Inflammatory macrophage (primary cell): ENCODE data around the gene MST1.

ENCODE experiments used
- DNase-seq, 2 donors: peaks; one replicate each; pipeline ENCODE4 v3.0.0-alpha.2; 2020 to 2022

MST1 gene

DNA sequence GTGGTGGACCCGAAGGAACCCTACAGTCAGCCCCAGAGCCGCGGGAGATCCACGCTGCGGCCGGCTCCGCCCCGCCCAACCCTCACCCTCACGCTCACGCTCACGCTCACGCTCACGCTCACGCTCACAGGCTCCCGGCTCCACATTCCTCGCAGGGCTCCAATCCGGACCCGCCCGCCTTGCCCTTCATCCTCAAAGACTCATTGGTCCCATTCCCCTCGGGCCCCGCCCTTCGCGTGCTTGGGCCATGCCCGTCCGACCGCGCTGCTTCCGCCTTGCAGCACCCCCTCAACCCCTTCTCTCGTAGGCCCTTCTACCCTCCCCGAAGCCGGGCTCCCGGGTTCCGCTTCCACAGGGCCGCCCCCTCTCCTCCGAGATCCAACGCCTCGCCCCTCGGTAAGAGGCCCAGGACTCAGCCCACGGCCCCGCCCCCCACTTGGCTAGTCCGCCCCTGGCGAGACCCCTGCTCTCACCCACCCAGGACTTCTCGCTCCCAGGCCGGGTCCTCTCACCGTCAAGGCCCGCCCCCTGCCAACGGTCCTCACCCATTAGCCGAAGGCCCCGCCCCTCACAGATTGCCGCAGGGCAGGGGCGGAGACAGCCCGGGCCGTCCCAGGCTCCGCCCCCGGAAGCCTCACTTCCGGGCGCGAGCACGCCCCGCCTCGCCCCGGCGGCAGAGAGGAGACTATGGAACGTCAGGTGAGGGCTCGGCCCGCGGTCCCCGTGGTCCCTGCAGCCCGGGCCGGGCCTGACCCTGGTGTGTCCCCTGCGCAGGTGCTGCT is 15.4 kb downstream of the MST1 start, which contains the start of gene APEH:
Gene APEH, plus strand, starts transcription at position 637 of the 782 bp plus-strand sequence. Its CDS starts 51 bp downstream, at position 688.
- DNase-seq: peak; percentile 99

- DNase-seq: peak; percentile 28 to 31
Observed at GRCh38 chr3:49673121-49673714, 16.1 kb downstream of the MST1 start.

GRCh38 chr3:49671291-49672288 is 17.7 kb downstream of the MST1 start:
- peak; percentile 48 to 58 for DNase-seq

DNA sequence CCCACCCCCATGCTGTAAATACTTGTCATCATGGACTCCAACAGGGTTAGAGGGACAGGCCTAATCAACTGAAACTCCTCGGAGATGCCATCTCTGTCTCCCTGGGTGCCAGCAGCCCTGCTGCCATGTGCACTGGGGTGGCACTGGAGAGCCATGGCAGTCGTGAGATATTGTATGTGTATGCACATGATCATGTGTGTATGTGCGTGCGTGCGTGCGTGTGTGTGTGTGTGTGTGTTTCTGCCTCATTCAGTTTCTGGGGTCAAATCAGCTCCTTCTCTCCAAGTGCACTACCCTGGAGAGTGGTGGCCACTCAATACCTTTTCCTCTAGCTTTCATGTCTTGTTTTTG is 18.4 kb downstream of the MST1 start:
- no peak for DNase-seq

GRCh38 chr3:49669352-49669751 is 19.9 kb downstream of the MST1 start:
- DNase-seq: no peak

DNA sequence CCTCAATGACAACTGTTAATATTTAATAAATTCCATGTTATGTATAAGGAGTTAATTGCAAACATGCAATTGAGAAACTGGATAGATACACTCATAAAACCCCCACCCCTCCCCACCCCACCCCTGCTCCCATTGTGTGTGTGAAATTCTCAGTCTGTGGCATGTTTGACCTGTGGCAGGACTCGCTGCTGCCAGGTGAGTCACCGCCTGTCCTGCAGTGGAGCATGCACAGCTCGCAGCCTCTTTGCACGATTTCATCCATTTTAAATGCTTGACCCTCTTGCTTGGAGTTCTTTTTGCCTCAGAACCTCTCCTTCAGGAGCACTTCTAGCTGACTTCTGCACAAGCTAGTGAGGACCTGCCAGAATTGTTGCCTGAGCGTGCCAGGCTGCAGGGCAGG is 20.4 kb downstream of the MST1 start:
- no peak for DNase-seq

DNA sequence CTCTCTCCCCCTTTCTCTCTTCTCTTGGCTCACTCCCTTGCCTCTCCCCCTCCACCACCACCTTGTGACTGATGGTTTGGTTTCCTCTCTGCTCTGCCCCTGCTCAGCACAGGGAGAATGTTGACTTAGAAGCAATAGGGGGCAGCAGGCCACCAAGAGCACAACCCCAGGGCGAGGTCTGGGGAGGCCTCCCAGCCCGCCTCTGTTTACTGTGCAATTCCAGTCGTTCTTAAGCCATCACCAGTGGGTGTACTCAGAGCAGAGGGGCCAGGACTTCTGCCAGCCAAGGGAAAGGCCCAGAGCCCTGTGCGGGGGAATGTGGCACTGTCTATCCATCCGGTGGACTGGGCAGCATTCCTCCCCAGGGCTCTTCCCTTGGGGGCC is 20.9 kb downstream of the MST1 start:
- DNase-seq: no peak

GRCh38 chr3:49667701-49668413 is 21.4 kb downstream of the MST1 start:
- DNase-seq: no peak

GRCh38 chr3:49666592-49666991 is 22.7 kb downstream of the MST1 start:
- DNase-seq: no peak

DNA sequence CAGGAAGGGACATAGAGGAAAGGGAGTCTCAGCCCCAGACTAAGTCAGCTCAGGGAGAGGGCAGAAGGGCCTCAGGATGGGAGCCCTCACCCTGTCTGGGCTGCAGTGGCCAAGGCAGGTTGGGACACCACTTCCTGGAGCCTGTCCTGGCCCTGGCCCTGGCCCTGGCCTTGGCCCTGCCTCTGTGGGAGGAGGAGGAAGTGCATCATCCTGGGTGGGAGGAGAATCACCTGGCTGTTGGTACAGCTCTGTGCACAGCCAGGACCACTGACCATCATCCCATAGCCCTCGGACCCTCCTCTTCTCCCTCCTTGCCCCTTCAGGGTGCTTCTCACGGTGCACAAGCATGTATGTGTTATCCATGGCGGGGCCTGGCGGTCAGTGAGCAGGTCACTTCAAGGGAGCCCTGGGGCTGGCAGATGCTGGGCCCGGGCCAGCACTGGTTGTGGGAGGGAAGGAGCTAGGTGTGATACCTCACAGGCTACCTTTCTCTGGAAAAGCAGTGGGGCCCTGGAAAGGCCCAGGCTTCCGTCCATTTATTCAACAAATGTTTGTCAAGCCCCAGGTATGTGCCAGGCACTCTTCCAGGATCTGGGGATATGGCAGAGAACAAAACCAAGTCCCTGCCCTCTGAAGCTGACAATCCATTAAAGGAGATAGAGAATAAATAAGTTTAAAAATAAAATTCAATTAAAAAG is 23.3 kb downstream of the MST1 start:
- peak in 1 of 2 donors; percentile 13 for DNase-seq

- DNase-seq: no peak
Observed at GRCh38 chr3:49664300-49664699, 25.0 kb downstream of the MST1 start.

DNA sequence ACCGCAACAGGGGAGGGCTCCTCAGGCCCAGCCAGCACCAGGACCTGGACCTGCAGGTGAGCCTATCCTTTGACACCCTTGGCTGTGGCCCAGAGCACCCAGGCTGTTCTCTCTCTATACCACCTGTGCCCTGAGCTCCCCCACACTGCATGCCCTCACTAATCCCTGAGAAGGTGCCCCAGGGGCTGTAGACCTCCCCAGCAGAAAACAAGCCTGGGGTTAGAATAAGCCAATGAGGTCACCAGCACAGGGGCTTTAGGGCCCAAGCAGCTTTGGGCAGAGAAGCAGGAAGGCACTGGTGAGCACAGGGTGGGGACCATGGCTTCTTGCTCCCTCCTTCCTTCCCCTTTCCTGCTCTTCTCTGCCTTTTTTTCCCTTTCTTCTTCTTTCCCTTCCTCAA is 25.4 kb downstream of the MST1 start:
- DNase-seq: no peak

DNA sequence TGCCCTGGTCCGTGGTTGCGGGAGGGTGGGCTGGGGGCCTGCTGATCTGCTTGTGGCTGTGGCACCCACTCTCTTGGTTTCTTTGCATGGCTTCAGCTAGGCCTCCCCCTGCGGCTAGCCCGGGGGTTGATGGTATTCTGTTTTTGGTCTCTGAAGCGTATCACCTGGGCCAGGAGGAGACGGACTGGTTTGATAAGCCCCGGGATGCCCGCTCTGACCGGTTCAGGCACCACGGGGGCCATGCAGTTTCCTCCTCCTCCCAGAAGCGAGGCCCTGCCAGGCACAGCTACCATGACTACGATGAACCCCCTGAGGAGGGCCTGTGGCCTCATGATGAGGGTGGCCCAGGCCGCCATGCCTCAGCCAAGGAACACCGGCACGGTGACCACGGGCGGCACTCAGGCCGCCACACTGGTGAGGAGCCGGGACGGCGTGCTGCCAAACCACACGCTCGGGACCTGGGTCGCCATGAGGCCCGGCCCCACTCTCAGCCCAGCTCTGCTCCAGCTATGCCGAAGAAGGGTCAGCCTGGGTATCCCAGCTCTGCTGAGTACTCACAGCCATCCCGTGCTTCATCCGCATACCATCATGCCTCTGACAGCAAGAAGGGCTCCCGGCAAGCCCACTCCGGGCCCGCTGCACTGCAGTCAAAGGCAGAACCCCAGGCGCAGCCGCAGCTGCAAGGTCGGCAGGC is 26.4 kb downstream of the MST1 start:
- DNase-seq: no peak

DNA sequence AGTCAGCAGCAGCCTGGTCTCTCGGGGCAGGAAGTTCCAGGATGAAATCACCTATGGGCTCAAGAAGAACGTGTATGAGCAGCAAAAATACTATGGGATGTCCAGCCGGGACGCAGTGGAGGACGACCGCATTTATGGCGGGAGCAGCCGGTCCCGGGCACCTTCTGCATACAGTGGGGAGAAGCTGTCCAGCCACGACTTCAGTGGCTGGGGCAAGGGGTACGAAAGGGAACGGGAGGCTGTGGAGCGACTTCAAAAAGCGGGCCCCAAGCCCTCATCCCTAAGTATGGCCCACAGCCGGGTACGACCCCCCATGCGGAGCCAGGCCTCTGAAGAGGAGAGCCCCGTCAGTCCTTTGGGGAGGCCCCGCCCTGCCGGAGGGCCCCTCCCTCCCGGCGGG is 27.3 kb downstream of the MST1 start:
- DNase-seq: no peak

- no peak for DNase-seq
Observed at GRCh38 chr3:49661281-49661680, 28.0 kb downstream of the MST1 start.

- no peak for DNase-seq
Observed at GRCh38 chr3:49659756-49660155, 29.5 kb downstream of the MST1 start.

GRCh38 chr3:49658711-49659110 is 30.6 kb downstream of the MST1 start:
- DNase-seq: no peak

DNA sequence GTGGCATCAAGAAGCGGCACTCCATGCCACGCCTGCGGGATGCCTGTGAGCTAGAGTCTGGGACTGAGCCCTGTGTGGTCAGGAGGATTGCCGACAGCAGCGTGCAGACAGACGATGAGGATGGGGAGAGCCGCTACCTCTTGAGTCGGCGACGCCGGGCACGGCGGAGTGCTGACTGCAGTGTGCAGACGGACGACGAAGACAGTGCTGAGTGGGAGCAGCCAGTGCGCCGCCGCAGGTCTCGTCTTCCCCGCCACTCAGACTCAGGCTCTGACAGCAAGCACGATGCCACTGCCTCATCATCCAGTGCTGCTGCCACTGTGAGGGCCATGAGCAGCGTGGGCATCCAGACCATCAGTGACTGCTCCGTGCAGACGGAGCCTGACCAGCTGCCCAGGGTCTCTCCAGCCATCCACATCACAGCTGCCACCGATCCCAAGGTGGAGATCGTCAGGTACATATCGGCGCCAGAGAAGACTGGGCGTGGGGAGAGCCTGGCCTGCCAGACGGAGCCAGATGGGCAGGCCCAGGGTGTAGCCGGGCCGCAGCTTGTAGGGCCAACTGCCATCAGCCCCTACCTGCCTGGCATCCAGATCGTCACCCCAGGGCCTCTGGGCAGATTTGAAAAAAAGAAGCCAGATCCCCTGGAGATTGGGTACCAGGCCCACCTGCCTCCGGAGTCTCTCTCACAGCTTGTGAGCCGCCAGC is 31.9 kb downstream of the MST1 start:
- DNase-seq: no peak

- no peak for DNase-seq
Observed at GRCh38 chr3:49656541-49657112, 32.6 kb downstream of the MST1 start.

- no peak for DNase-seq
Observed at GRCh38 chr3:49655731-49656285, 33.5 kb downstream of the MST1 start.
